Measurements from ENCODE around the gene NPAT. TPM values are rescaled to one million over a fixed set of nuclear protein-coding genes. Genes with fewer than 3 reads are reported as not detected.

The NPAT gene
- total and polyA plus RNA-seq, 2 of the 4 experiments (the other 2 are of a cell fraction) = 3.1 to 10.6 TPM

GRCh38 chr11:108128772-108129171, 93.7 kb downstream of the NPAT start:
- Histone ChIP-seq H2AK5ac (ENCODE audit: low read depth, low read length) (no peak overlapping the region), H2BK15ac (ENCODE audit: low read depth, low read length) (no peak overlapping the region), H3K18ac (ENCODE audit: low read depth, low read length) (no peak overlapping the region), H2BK5ac (ENCODE audit: low read depth, low read length, poor library complexity, severe bottlenecking) (no peak overlapping the region), H3K27me3 (ENCODE audit: control insufficient read depth, insufficient read depth, low read length) (no peaks in the 10 kb centered on the region), H3K4ac (ENCODE audit: low read depth, low read length) (no peak overlapping the region), H2BK20ac (ENCODE audit: low read depth, low read length) (no peak overlapping the region), H3K36me3 (ENCODE audit: control insufficient read depth, insufficient read depth, low read length) (0 out of 2 replicates have a peak, but pooled peaks cover 2% of the 10 kb centered on the region), H2AK9ac (replicated peaks; ENCODE audit: low read depth, low read length, poor library complexity) (no peak overlapping the region), H3K9me3 (ENCODE audit: control insufficient read depth, insufficient read depth, low read length) (no peaks in the 10 kb centered on the region), H3K27ac (ENCODE audit: insufficient read depth, low read length) (no peak overlapping the region), H4K8ac (ENCODE audit: low read depth in 2 of 2, low read length in 2 of 2) (no peak overlapping the region), H2BK120ac (ENCODE audit: low read depth, low read length) (no peak overlapping the region), H4K5ac (ENCODE audit: low read depth, low read length) (no peak overlapping the region), H4K20me1 (ENCODE audit: insufficient read depth, low read length) (no peaks in the 10 kb centered on the region), H3K56ac (ENCODE audit: extremely low read depth, insufficient read depth, low read length) (no peak overlapping the region), H3K79me1 (ENCODE audit: low read depth in 1 of 2, low read length in 2 of 2) (peaks cover 13 to 38% of the 10 kb centered on the region in 2 experiments; a peak in 3 of 4 replicates), H2AFZ (replicated peaks; ENCODE audit: low read length, poor library complexity) (no peak overlapping the region), H3K9ac (ENCODE audit: low read depth, low read length) (no peak overlapping the region), H3K9me1 (ENCODE audit: insufficient read depth, low read length) (peaks cover 14% of the 10 kb centered on the region), H3K4me3 (ENCODE audit: insufficient read depth, low read depth, low read length) (no peak overlapping the region), H3K14ac (replicated peaks; ENCODE audit: low read depth, low read length) (no peak overlapping the region), H4K91ac (ENCODE audit: insufficient read depth, low read depth, low read length) (no peak overlapping the region), H3K4me2 (ENCODE audit: low read depth, low read length) (no peak overlapping the region), H3K4me1 (ENCODE audit: control insufficient read depth, insufficient read depth, low read length) (no peaks in the 10 kb centered on the region), H3K23ac (ENCODE audit: low read depth, low read length) (no peak overlapping the region)
- ChIA-PET POLR2A (ENCODE audit: unreplicated experiment) (no interaction called here), CTCF (interaction anchor here (0.6 kb wide), 1 partner anchor 1810 kb away, joined by 4 read pairs; no protein-coding TSS in a partner anchor)
- BruUV-seq (replicated peaks) = no TSS peak
- TF ChIP-seq SMC3 (IDR thresholded peaks at IDR 0.05; ENCODE audit: low read depth, low read length) (no peak), CEBPB (IDR thresholded peaks at IDR 0.05; ENCODE audit: low read depth, low read length) (no peak), POLR2A (IDR thresholded peaks at IDR 0.05; ENCODE audit: low read depth, low read length) (no peak), USF2 (IDR thresholded peaks at IDR 0.05; ENCODE audit: low read depth, low read length) (no peak), MAZ (IDR thresholded peaks at IDR 0.05; ENCODE audit: borderline replicate concordance, low read depth, low read length) (no peak), RCOR1 (IDR thresholded peaks at IDR 0.05; ENCODE audit: insufficient replicate concordance, low read length) (no peak), FOS (IDR thresholded peaks at IDR 0.05; ENCODE audit: low read depth, low read length) (no peak), MAFK (IDR thresholded peaks at IDR 0.05; ENCODE audit: low read depth, low read length) (no peak), RAD21 (IDR thresholded peaks at IDR 0.05; ENCODE audit: low read length) (no peak), RFX5 (IDR thresholded peaks at IDR 0.05; ENCODE audit: low read depth, low read length) (no peak), ELK1 (IDR thresholded peaks at IDR 0.05; ENCODE audit: borderline replicate concordance, low read depth, low read length) (no peak), MXI1 (IDR thresholded peaks at IDR 0.05; ENCODE audit: borderline replicate concordance, low read depth, low read length) (no peak)
- intact Hi-C loops (cut with micrococcal nuclease) (no loop called here), in situ Hi-C loops (cut with MboI; ENCODE audit: low sequenced_read_pairs) (no loop called here), dilution Hi-C loops (cut with HindIII; ENCODE audit: low sequenced_read_pairs, unreplicated experiment) (no loop called here)
- DNase-seq (no peak), ATAC-seq (ENCODE audit: low read depth) (no peak)
- no CpG with 5 or more reads among the region's 2 CpGs for WGBS, 2 experiments (ENCODE audit: extremely low coverage in 2 of 2, insufficient read length in 1 of 2)
